GM18508 (cell line): ENCODE measurements around the gene ABCC4.
A peak's percentile ranks its signal among the peaks of the same experiment; 100 is the strongest.

Experiments
- ATAC-seq: cut with Tn5 transposase; IDR thresholded peaks from one replicate; pipeline ENCODE4 v1.9.1; 2021; ENCODE audit warnings: moderate number of reproducible peaks; ENCODE audit not compliant: insufficient read depth, unreplicated experiment

ABCC4 gene

GRCh38 chr13:95235199-95235756 lies 66.0 kb downstream of the ABCC4 start:
- no peak for ATAC-seq

DNA sequence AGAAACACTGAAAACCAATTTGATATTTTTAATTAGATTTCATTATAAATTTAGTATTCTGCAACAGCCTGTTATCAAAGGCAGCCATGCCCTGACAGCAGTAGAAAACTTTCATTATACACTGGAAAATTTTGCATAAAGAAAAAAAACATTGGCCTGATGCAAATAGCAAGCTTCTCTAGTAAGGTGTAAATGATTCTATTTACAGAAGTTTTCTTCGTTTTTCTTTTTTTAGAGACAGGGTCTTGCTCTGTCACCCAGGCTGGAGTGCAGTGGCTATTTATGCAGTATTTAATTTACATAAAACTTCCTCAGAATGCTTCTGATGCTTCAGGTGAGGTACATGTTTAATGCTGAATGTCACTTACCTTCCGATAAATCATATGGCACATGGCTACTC lies 67.0 kb downstream of the ABCC4 start:
- ATAC-seq: peak; percentile 51

GRCh38 chr13:95233026-95233635 lies 68.1 kb downstream of the ABCC4 start:
- no peak for ATAC-seq

DNA sequence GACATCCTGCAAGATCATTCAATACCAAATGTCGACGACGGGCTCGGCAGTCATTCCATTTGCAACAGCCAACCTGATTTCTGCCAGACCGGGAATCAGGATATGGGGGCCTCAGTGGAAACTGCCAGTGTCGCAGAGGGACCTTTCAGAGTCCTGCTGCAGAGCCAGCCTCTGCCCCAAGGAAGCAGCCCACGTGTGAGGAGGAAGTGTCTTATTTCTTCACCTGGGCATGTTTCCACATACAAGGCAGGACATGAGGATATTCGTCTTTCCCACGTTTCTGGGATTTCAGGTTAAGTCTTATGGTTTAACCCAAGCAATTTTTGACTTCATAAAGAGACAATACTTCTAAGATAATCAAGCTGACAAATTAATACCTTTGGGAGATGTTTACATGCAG lies 69.9 kb downstream of the ABCC4 start:
- no peak for ATAC-seq

- no peak for ATAC-seq
Observed at GRCh38 chr13:95229855-95230254, 71.4 kb downstream of the ABCC4 start.

DNA sequence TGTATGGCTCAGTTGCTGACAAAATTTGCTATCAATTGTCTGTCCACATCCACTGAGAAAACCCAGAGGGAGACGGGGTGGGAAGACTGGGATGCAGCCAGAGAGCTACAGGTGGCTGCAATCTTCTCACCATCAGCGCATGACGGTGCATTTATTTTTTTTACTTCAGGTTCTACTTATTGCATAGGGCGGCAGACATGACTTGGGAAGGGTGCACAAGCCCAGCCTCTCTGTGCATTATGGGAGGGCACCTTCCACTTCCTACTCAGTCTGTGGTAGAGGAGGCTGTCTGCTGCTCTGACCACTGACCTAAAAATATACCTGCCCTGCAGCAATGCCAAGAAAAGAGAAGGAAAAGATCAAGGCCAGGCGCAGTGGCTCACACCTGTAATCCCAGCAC lies 73.1 kb downstream of the ABCC4 start:
- no peak for ATAC-seq

GRCh38 chr13:95226932-95227695 lies 74.1 kb downstream of the ABCC4 start:
- ATAC-seq: peak; percentile 79

DNA sequence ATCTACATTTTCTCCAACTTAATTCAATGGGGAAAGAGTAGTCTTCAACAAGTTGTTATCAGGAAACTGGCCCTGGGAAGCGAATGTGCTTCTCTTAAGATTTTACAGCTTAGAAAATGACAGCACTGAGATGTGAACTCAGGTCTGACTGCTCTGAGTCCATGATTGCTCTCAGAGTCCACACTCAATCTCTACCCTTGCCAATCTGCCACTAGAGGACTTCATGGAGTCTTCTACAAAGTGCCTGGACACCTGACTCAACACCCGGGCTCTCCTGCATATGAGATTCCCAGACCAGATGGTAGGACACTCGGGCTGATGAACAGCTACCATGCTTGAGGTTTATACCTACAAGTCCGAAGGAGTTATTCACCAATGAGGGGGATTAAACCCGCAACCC lies 74.8 kb downstream of the ABCC4 start:
- ATAC-seq: no peak

- no peak for ATAC-seq
Observed at GRCh38 chr13:95226050-95226449, 75.2 kb downstream of the ABCC4 start.

DNA sequence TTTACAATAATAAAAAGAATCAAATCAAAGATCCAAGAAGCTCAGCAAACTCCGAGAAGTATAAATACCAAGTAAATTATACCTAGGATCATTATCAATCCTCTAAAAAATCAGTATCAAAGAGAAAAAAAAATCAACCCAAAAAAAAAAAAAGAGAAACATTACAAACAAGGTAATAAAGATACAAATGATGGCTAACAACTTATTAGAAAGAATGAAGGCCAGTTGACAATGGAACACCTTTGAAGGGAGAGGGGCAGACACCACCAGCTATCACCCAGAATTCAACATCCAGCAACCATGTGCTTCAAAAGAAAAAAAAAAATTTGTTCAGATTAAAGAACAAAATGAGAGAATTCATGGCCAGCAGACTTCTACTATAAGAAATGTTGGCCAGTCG lies 77.2 kb downstream of the ABCC4 start:
- ATAC-seq: no peak

- no peak for ATAC-seq
Observed at GRCh38 chr13:95222733-95223018, 78.6 kb downstream of the ABCC4 start.

GRCh38 chr13:95221971-95222732 lies 79.1 kb downstream of the ABCC4 start:
- ATAC-seq: peak; percentile 53

DNA sequence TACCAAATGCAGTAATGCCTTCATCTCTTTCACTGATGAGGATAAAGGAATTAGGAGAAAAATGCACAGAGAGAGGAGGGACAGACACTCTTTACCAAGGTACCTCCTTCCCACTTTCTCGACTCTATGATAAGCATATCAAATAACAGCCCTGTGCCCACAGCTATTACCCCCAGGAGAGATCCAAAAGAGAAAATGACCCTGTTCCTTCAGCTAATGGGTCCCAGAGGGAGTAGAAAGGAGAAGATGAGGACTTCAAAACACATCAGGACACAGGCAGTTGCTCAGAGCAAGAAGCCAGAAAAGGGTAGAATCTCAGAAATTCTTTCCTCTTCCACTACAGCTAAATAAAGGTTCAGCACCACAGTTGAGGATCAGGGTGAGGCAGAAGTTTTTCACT lies 80.6 kb downstream of the ABCC4 start:
- ATAC-seq: no peak

DNA sequence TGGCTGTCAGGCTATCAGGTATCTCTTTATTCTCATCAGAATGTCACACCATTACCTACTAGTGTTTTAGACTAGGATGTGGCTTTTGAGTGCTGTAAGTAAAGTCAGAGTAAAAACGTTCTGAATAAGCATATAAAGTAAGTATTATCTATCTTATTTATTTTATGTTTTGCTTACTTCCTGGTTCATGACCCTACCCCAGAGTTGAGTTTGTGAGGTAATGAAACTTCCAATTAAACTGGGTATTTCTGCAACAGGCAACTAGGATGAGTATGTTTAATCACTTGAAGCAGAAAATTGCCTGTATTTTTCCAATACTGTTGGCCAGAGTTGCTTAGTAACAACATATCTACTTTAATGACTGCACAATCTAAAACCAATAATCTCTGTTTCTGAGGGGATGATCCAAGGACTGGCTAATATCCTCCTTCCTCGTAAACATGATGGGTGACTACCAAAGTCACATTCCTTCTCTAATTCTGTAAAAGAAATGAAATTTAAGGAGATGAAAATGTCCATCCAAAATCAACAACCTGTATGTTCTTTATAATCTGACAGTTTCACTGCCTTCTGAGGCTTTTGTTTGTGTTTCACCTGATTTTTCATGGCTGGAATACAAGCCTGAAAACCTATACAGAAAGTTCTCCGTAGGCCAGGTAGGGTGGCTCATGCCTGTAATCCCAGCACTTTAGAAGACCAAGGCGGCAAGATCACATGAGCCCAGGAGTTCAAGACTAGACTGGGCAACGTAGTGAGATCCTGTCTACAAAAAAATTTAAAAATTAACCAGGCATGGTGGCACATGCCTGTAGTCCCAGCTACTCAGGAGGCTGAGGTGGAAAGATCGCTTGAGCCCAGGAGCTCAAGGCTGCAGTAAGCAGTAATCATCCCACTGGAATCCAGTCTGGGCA lies 83.1 kb downstream of the ABCC4 start:
- ATAC-seq: no peak

- ATAC-seq: no peak
Observed at GRCh38 chr13:95216182-95216581, 85.1 kb downstream of the ABCC4 start.

GRCh38 chr13:95212983-95213850 lies 88.0 kb downstream of the ABCC4 start:
- no peak for ATAC-seq

- ATAC-seq: no peak
Observed at GRCh38 chr13:95209109-95209508, 92.1 kb downstream of the ABCC4 start.

GRCh38 chr13:95207769-95208366 lies 93.4 kb downstream of the ABCC4 start:
- peak; percentile 70 for ATAC-seq

- no peak for ATAC-seq
Observed at GRCh38 chr13:95206116-95206515, 95.1 kb downstream of the ABCC4 start.
